Cardiac muscle cell (in vitro differentiated cells and primary cell): Measurements from ENCODE around the gene LSM12. TPM values are rescaled to one million over a fixed set of nuclear protein-coding genes. Genes with fewer than 3 reads are reported as not detected.

ENCODE experiments used
- DNase-seq, 2 donors: peaks; one replicate each; pipeline versions ENCODE4 v3.0.0 to v3.0.0-alpha.2; 2010 to 2017; ENCODE audit warnings: low read depth in 1 of 2, low spot score in 1 of 2
- H3K27ac ChIP-seq: fragments of 200-600 bp; sonication (generic); 2 replicates; pipeline ENCODE4 v1.5.1; 2016
- H3K27me3 ChIP-seq: fragments of 200-600 bp; sonication (generic); 2 replicates; pipeline ENCODE4 v1.6.0; 2016; ENCODE audit warnings: control low read depth
- H3K36me3 ChIP-seq: fragments of 200-600 bp; sonication (generic); 2 replicates; pipeline ENCODE4 v1.5.1; 2016; ENCODE audit warnings: control low read depth
- H3K4me1 ChIP-seq: fragments of 200-600 bp; sonication (generic); 2 replicates; pipeline ENCODE4 v1.8.1; 2017; ENCODE audit warnings: low read depth, mild to moderate bottlenecking, mixed run types
- H3K4me3 ChIP-seq: fragments of 200-600 bp; sonication (generic); 2 replicates; pipeline ENCODE4 v1.5.1; 2016; ENCODE audit warnings: mild to moderate bottlenecking
- H3K9me3 ChIP-seq: fragments of 200-600 bp; sonication (generic); 2 replicates; pipeline ENCODE4 v1.5.1; 2017; ENCODE audit warnings: low read depth, mild to moderate bottlenecking, control low read depth
- polyA plus RNA-seq: library from polyadenylated mRNA; unstranded; fragments of >200 nt; fragmentation: Nextera tagmentation; extraction: Ambion mirVana; gene quantifications from 2 replicates; pipeline ENCODE4 v1.2.1, GENCODE V29; 2016
- total RNA-seq: library from RNA; depleted of rRNA; stranded (reverse); fragments of >200 nt; gene quantifications from 2 replicates; pipeline ENCODE4 v1.2.3, GENCODE V29; 2016
- TF ChIP-seq, protein P1 (sequence below): IDR thresholded peaks from 2 replicates; pipeline ENCODE4 v1.5.1; 2012; ENCODE audit warnings: low read depth, mild to moderate bottlenecking, low read length

LSM12 gene
- total and polyA plus RNA-seq, 2 experiments from 2014 or later, result 31.0 to 46.5 TPM

DNA sequence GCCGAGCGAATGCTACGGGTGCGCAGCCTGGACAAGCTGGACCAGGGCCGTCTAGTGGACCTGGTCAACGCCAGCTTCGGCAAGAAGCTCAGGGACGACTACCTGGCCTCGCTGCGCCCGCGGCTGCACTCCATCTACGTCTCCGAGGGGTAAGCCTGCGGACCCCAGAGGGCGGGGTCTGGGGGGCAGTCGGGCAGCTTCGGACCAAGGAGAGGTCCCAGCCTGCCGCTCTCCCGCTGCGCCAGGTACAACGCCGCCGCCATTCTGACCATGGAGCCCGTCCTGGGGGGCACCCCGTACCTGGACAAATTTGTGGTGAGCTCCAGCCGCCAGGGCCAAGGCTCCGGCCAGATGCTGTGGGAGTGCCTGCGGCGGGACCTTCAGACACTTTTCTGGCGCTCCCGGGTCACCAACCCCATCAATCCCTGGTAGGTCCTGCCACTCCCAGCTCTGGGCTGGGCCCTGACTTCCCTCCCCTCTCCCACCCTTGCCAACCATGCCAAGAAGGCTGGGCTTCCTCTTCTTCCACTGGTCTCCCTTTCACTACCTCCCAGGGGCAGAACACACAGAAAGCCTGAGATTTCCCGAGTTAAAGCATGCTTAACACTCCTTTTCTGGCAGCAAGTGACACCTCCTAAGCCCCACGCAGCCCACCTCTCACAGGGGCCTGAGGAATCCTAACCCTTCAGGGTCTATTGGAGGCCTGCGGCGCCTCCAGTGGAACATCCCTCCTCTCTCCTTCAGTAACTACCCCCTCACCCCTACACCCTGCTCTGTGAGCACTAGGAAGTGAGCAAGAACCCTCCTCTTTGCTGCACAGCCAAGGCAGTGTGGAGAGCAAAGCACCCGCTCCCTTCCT lies 58.9 kb downstream of the LSM12 start:
- H3K27me3 ChIP-seq, result peaks cover 37% of the 10 kb centered on the region
- DNase-seq, result peak in 1 of 2 donors; percentile 38
- H3K27ac ChIP-seq, result no peak overlapping the region
- H3K36me3 ChIP-seq, result no peaks in the 10 kb centered on the region
- peaks cover 8% of the 10 kb centered on the region for H3K4me1 ChIP-seq
- H3K9me3 ChIP-seq, result no peaks in the 10 kb centered on the region
- TF ChIP-seq, protein P1, sequence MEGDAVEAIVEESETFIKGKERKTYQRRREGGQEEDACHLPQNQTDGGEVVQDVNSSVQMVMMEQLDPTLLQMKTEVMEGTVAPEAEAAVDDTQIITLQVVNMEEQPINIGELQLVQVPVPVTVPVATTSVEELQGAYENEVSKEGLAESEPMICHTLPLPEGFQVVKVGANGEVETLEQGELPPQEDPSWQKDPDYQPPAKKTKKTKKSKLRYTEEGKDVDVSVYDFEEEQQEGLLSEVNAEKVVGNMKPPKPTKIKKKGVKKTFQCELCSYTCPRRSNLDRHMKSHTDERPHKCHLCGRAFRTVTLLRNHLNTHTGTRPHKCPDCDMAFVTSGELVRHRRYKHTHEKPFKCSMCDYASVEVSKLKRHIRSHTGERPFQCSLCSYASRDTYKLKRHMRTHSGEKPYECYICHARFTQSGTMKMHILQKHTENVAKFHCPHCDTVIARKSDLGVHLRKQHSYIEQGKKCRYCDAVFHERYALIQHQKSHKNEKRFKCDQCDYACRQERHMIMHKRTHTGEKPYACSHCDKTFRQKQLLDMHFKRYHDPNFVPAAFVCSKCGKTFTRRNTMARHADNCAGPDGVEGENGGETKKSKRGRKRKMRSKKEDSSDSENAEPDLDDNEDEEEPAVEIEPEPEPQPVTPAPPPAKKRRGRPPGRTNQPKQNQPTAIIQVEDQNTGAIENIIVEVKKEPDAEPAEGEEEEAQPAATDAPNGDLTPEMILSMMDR, result no peak
- peak overlapping the region; percentile 64 for H3K4me3 ChIP-seq

DNA sequence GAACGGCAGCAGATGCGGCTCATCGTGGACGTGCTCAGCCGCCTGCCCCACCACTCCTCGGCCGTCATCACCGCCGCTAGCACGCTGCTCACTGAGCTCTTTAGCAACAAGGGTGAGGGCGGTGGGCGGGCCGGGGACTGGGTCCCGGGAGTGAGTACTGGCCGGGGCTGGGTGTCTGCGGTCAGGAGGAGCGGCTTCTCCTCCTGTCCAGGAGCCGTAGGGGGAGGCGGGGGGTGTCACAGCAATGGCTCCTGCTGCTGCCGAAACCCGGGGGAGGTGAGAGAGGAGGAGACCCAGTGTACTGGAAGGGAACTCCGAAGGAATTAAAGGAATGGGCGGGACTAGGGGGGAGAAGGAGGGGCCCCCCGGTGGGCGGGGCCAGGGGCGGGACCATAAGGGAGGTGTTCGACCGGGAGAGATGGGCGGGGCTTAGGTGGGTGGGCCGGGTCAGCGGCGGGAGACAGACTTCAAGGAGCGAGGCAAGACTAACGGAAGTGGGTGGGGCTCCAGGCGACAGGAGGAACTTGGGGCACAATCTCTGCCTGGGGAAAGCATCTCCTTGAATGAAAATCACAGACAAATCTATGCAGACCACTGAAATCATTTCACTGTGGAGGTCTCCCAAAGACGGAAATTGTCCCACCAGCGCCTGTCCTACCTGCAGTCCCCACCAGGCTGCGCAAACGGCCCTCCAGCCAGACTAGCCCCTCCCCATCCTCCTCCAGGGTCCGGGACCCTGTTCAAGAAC lies 59.7 kb downstream of the LSM12 start:
- Histone ChIP-seq H3K9me3 (no peaks in the 10 kb centered on the region), H3K27me3 (peaks cover 39% of the 10 kb centered on the region), H3K36me3 (no peaks in the 10 kb centered on the region), H3K27ac (no peak overlapping the region), H3K4me3 (peak overlapping the region; percentile 64), H3K4me1 (peaks cover 4% of the 10 kb centered on the region)
- DNase-seq, result peak; percentile 98
- TF ChIP-seq, protein P1, result peak; percentile 67

DNA sequence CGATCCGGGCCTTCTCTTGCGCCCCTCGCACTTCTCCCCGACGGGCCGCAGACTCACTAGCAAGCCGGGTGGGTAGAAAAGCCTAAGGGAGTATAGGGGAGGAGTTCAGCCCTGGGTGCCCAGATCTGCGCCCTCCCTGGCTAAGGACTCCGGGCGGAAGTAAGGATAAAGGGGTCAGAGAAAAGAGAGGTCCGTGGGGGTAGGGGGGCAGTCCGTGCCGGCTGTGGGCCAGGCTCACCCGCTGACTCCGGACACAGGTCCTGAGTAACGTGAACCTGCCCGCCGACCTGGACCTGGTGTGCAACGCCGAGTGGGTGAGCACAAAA lies 60.2 kb downstream of the LSM12 start:
- peaks cover 39% of the 10 kb centered on the region for H3K27me3 ChIP-seq
- no peaks in the 10 kb centered on the region for H3K9me3 ChIP-seq
- DNase-seq, result no peak
- H3K36me3 ChIP-seq, result no peaks in the 10 kb centered on the region
- peaks cover 4% of the 10 kb centered on the region for H3K4me1 ChIP-seq
- no peak overlapping the region for H3K27ac ChIP-seq
- H3K4me3 ChIP-seq, result peak overlapping the region; percentile 64
- TF ChIP-seq, protein P1, result no peak

DNA sequence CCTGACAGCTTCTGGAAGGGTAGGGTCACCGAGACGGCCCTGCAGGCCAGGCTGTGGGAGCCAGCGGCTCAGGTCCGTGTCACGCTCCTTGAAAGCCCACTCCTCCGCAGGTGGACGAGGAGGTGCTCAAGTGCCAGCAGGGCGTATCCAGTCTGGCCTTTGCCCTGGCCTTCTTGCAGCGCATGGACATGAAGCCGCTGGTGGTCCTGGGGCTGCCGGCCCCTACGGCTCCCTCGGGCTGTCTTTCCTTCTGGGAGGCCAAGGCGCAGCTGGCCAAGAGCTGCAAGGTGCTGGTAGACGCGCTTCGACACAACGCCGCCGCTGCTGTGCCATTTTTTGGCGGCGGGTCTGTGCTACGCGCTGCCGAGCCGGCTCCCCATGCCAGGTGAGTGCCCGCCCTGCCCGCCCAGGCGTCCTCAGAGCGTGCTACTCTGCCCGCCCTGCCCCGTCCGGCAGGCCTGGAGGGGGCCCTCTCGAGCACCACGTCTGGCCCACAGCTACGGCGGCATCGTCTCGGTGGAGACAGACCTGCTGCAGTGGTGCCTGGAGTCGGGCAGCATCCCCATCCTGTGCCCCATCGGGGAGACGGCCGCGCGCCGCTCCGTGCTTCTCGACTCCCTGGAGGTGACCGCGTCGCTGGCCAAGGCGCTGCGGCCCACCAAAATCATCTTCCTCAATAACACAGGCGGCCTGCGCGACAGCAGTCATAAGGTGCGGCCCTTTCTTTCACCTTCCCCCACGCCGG lies 60.8 kb downstream of the LSM12 start:
- H3K27ac ChIP-seq, result no peak overlapping the region
- no peaks in the 10 kb centered on the region for H3K36me3 ChIP-seq
- peak overlapping the region; percentile 64 for H3K4me3 ChIP-seq
- peaks cover 4% of the 10 kb centered on the region for H3K4me1 ChIP-seq
- TF ChIP-seq, protein P1, result peak; percentile 15
- H3K9me3 ChIP-seq, result no peaks in the 10 kb centered on the region
- DNase-seq, result peak; percentile 16 to 35
- peaks cover 39% of the 10 kb centered on the region for H3K27me3 ChIP-seq

DNA sequence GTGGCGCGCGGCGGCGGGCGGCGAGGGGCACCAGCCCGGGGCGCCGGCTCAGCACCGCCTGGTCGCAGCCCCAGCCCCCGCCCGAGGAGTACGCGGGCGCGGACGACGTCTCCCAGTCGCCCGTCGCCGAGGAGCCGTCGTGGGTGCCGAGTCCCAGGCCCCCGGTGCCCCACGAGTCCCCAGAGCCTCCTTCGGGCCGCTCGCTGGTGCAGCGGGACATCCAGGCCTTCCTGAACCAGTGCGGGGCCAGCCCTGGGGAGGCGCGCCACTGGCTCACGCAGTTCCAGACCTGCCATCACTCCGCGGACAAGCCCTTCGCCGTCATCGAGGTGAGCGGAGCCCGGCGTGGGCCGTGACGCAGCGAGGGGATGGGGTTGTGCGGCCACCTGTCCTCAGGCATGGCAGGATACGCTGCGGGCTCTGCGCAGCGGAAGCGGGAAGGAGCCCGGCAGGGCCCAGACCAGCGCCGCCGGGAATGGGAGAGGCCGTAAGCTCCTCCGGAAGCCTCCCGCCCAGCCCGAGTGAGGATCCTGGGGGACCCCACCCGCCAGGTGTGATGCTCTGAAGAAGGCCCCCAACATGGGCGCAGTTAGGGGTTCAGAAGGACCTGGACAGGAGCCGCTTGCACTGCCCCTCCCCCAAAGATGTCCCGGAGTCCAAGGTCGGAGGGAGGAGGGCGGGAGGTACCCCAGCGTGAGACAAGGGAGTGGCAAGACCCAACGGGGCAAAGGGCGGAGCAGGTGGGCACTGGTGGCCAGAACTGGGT lies 61.5 kb downstream of the LSM12 start:
- peaks cover 4% of the 10 kb centered on the region for H3K4me1 ChIP-seq
- H3K27ac ChIP-seq, result no peak overlapping the region
- H3K36me3 ChIP-seq, result no peaks in the 10 kb centered on the region
- peaks cover 39% of the 10 kb centered on the region for H3K27me3 ChIP-seq
- TF ChIP-seq, protein P1, result no peak
- peak overlapping the region; percentile 15 for H3K4me3 ChIP-seq
- DNase-seq, result peak in 1 of 2 donors; percentile 34
- no peaks in the 10 kb centered on the region for H3K9me3 ChIP-seq
